Ovary (tissue), 9 donors: Measurements from ENCODE around the gene CTDP1. TPM values are rescaled to one million over a fixed set of nuclear protein-coding genes. Genes with fewer than 3 reads are reported as not detected.

Experiments
- DNase-seq, 5 donors: peaks; one replicate each; pipeline ENCODE4 v3.0.0-alpha.2; 2019 to 2020
- H3K27ac ChIP-seq, 2 donors: fragments of 200-600 bp; one replicate each; pipeline versions ENCODE4 v1.5.1 to v1.8.0; 2019 to 2022
- H3K27me3 ChIP-seq: fragments of 200-600 bp; one replicate; pipeline ENCODE4 v1.8.0; 2022
- H3K36me3 ChIP-seq: fragments of 200-600 bp; sonication (generic); one replicate; pipeline ENCODE4 v1.5.1; 2019
- H3K4me1 ChIP-seq: one replicate; pipeline ENCODE4 v1.8.1; 2013; ENCODE audit warnings: mild to moderate bottlenecking, moderate library complexity; ENCODE audit not compliant: insufficient read depth
- H3K4me3 ChIP-seq: fragments of 200-600 bp; sonication (generic); one replicate; pipeline ENCODE4 v1.5.1; 2017
- H3K9me3 ChIP-seq, 2 donors: fragments of 200-600 bp in 1 of 2; sonication (generic) in 1 of 2; one replicate each; pipeline versions ENCODE4 v1.5.1 to v1.8.1; 2013 to 2019; ENCODE audit warnings: mild to moderate bottlenecking in 1 of 2, moderate library complexity in 1 of 2
- CTCF ChIP-seq, 3 donors: fragments of 450-650 bp in 2 of 3; fragments of 200-600 bp in 1 of 3; IDR thresholded peaks; one replicate each; pipeline versions ENCODE4 v1.5.1 to v1.8.0; 2016 to 2022; ENCODE audit warnings: antibody characterized with exemption in 3 of 3, mild to moderate bottlenecking in 1 of 3
- EP300 ChIP-seq: sonication (generic); formaldehyde crosslinking; IDR thresholded peaks from one replicate; pipeline ENCODE4 v1.6.1; 2017; ENCODE audit warnings: antibody characterized with exemption
- POLR2A ChIP-seq: fragments of 450-650 bp; IDR thresholded peaks from one replicate; pipeline ENCODE4 v1.6.1; 2017; ENCODE audit warnings: antibody characterized with exemption, mild to moderate bottlenecking, moderate library complexity
- WGBS, 3 donors: extraction: QIAGEN DNeasy Blood & Tissue Kit in 1 of 3; methylation state at CpG; one replicate each; pipeline versions ENCODE4 v1.1.5 to v1.1.7; 2013 to 2017; 5-methylcytosine and 5-hydroxymethylcytosine counted together
- intact Hi-C, 4 donors: fragments of 100-400 bp; cut with DNase I; formaldehyde crosslinking; loops; one replicate each; pipeline versions ENCODE4 v1.11.0 to v1.15.1; 2022 to 2023
- polyA plus RNA-seq, 2 donors: library from polyadenylated mRNA; stranded (reverse); fragments of 200-250 nt in 1 of 2; fragments of 350-450 nt in 1 of 2; fragmentation: Illumina TruSeq in 1 of 2; extraction: RNeasy Lipid Tissue Mini Kit (QIAGEN cat#74804) in 1 of 2; gene quantifications; one replicate each; pipeline ENCODE4 v1.2.3, GENCODE V29; 2013 to 2014
- total RNA-seq, 7 donors: library from RNA; depleted of rRNA in 2 of 7; stranded (reverse); fragments of >200 nt in 2 of 7; fragmentation: NEBNext Ultra II Directional in 3 of 7; extraction: Animal tissue kit (Norgen Biotek cat#: 25700) in 3 of 7; gene quantifications; one replicate each; pipeline versions ENCODE4 v1.1.0 to v1.2.4, GENCODE V29; 2016 to 2023
- donor health status: DM: no; HTN: no; CAD: no; lungs with moderate emphysema.
- donor health status: DM: no; HTN: no; CAD: no.
- donor health status: Bipolar disorder and iron deficiency.
- donor health status: DM: yes; HTN: yes; CAD: no.
- donor health status: DM: no; HTN: no; CAD: no.
- donor health status: DM: yes; HTN: yes; CAD: no.

The CTDP1 gene
- total and polyA plus RNA-seq, 9 donors = 2.5 to 15.2 (median 11.2) TPM

GRCh38 chr18:79644666-79645057 is 34.9 kb upstream of the CTDP1 start:
- H3K36me3 ChIP-seq = no peaks in the 10 kb centered on the region
- H3K27me3 ChIP-seq = no peaks in the 10 kb centered on the region
- H3K4me1 ChIP-seq = no peaks in the 10 kb centered on the region
- intact Hi-C loops = loop anchor here (5.0 to 10.0 kb wide), 3 partner anchors 117 to 262 kb away; no protein-coding TSS in a partner anchor
- no peak for DNase-seq
- no peaks in the 10 kb centered on the region for H3K9me3 ChIP-seq
- no peak overlapping the region for H3K27ac ChIP-seq
- TF ChIP-seq POLR2A = no peak
- no peak for TF ChIP-seq CTCF (IDR thresholded peaks at IDR 0.05)
- no peak overlapping the region for H3K4me3 ChIP-seq
- WGBS, 3 donors = 29 to 42% (median 29%) methylated on average over 9 of the region's 9 CpGs

GRCh38 chr18:79645291-79645983 is 34.2 kb upstream of the CTDP1 start:
- Histone ChIP-seq H3K4me1 (no peaks in the 10 kb centered on the region), H3K27me3 (no peaks in the 10 kb centered on the region), H3K4me3 (no peak overlapping the region), H3K36me3 (no peaks in the 10 kb centered on the region), H3K9me3 (no peaks in the 10 kb centered on the region), H3K27ac (no peak overlapping the region)
- 81 to 82% (median 81%) methylated on average over 21 of the region's 21 CpGs for WGBS, 3 donors
- intact Hi-C loops = loop anchor here in 1 of 4 donors (10.0 kb wide), 1 partner anchor 161 kb away; no protein-coding TSS in a partner anchor
- TF ChIP-seq EP300 = no peak
- TF ChIP-seq CTCF (IDR thresholded peaks at IDR 0.05) = no peak
- no peak for TF ChIP-seq POLR2A
- no peak for DNase-seq

- TF ChIP-seq CTCF (IDR thresholded peaks at IDR 0.05) = no peak
- TF ChIP-seq POLR2A = no peak
- no peak for TF ChIP-seq EP300
- intact Hi-C loops = loop anchor here in 1 of 4 donors (10.0 kb wide), 1 partner anchor 163 kb away; no protein-coding TSS in a partner anchor
- Histone ChIP-seq H3K36me3 (no peaks in the 10 kb centered on the region), H3K27me3 (no peaks in the 10 kb centered on the region), H3K27ac (no peak overlapping the region), H3K4me3 (no peak overlapping the region), H3K9me3 (no peaks in the 10 kb centered on the region), H3K4me1 (no peaks in the 10 kb centered on the region)
- 0 to 15% (median 6%) methylated on average over 1 of the region's 1 CpG for WGBS, 3 donors
- DNase-seq = no peak
Measured at GRCh38 chr18:79647307-79647706, 32.3 kb upstream of the CTDP1 start.

GRCh38 chr18:79650959-79651358 is 28.6 kb upstream of the CTDP1 start:
- no peak for TF ChIP-seq POLR2A
- no peak for TF ChIP-seq CTCF (IDR thresholded peaks at IDR 0.05)
- no peak for TF ChIP-seq EP300
- WGBS, 3 donors = 80 to 92% (median 86%) methylated on average over 11 of the region's 11 CpGs
- DNase-seq = no peak
- intact Hi-C loops = no loop called here
- H3K27me3 ChIP-seq = no peaks in the 10 kb centered on the region
- H3K4me3 ChIP-seq = no peak overlapping the region
- no peaks in the 10 kb centered on the region for H3K4me1 ChIP-seq
- H3K36me3 ChIP-seq = no peaks in the 10 kb centered on the region
- no peaks in the 10 kb centered on the region for H3K9me3 ChIP-seq
- no peak overlapping the region for H3K27ac ChIP-seq
